Activated naive CD4-positive, alpha-beta T cell treated with anti-CD3 and anti-CD28 coated beads, Interleukin-2, amount 50 U/mL, for 16 hours (primary cell): Measurements from ENCODE around the gene LCE3E.
"Not testable (repeated sequence)": the region's sequence is repeated elsewhere in the genome, so short reads cannot be mapped to it uniquely, and the experiment has no call there.

Source experiments
- DNase-seq: peaks from one replicate; pipeline ENCODE4 v3.0.0-alpha.2; 2020

The LCE3E gene, protein sequence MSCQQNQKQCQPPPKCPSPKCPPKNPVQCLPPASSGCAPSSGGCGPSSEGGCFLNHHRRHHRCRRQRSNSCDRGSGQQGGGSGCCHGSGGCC

DNA sequence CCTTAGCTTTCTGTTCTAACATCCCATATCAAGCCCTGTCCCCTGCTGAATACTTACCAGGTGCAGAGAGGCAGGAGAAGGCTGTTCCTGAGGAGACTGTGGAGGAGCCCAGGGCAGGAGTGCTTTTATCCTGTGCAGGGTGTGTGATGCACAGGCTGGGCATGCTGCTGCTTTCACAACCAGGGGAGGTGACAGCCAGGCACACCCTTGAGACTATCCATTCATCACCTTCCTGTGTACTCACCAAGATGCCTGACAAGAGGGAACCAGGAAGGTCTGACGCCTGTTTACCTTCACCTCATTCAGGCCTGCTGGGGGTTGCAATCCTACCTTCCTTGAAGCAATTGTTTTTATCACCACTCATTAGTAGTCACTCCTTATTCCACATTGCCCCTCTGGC, at the start of gene LCE3E:
Gene LCE3E, minus strand, starts transcription at position 100 of the 400 bp plus-strand sequence. CDS start 572 bp downstream, outside the sequence.
- no peak for DNase-seq

DNA sequence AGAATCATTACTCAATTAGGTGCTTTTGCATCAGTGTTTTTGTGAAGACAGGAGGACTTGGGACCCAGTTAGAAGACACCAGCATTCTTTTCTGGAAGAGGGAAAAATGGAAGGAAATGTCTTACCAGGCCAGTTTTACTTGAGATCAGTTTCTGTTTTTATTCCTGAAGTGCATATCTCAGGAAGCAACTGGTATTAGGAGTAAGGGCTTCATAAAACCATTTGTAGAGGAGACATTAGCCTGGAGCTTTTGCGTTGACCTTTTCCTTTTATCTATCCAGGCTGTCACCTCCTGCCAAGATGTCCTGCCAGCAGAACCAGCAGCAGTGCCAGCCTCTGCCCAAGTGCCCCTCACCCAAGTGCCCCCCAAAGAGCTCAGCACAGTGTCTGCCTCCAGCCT, 46.9 kb upstream of the LCE3E start, which contains the start of gene LCE3B:
Gene LCE3B, plus strand, starts transcription at position 301 of the 400 bp plus-strand sequence. Its CDS starts 0 bp downstream, at position 301.
- DNase-seq, result no peak

DNA sequence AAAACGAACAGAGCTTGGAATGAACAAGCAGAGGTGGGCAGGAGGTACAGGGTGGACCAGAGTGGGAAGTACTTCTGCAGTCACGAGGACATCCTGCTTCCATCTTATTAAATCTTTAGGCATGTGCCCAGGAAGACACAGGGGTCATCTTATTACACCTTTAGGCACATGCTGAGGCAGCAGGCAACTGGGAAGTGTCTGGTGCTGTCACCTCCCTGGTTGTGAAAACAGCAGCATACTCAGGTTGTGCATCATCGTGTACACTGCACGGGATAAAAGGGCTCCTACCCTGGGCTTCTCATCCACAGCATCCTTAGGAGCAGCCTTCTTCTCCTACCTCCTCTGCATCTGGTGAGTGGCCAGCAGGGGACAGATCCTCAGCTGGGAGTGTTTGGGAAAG, 33.4 kb upstream of the LCE3E start, which contains the start of gene LCE3C:
Gene LCE3C, plus strand, starts transcription at position 301 of the 400 bp plus-strand sequence. CDS start 498 bp downstream, outside the sequence.
- no peak for DNase-seq

DNA sequence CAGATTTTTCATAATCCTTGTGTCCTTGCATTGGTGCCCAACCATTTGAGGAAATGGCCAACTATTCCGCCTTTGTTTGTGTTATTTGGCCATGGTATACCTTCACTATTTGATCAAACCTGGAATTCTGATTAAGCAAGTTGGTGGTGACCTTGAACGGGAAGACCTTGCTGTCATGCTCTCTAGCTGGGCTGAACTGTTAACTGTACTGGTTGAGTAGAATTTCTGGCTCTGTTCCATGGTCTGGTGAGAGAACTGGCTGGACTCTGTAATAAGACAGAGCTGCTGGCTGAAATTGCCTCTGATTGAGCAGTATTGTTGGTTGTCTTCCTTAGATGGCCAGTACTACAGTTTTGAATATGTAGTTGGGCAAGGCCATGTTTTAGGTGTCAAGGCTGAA, 30.4 kb upstream of the LCE3E start:
- no peak for DNase-seq

DNA sequence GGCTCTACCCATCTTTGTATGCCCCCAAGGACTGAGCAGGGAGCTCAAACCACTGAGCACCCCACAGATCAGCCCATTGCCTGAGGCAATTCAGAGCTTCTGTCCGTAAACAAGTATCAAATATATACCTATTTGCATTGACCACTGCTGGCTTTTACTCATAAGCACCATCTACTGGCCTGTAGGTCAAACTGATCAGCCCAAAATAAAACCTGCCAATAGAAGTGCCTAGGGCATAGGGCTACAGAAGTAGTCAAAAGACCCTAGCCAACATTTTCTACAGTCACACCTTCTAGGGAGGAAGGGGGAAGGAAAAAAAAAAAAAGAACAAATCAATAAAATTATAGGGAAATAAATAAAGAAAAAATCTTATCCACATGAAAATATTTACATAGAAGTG, 19.0 kb upstream of the LCE3E start:
- DNase-seq, result no peak

DNA sequence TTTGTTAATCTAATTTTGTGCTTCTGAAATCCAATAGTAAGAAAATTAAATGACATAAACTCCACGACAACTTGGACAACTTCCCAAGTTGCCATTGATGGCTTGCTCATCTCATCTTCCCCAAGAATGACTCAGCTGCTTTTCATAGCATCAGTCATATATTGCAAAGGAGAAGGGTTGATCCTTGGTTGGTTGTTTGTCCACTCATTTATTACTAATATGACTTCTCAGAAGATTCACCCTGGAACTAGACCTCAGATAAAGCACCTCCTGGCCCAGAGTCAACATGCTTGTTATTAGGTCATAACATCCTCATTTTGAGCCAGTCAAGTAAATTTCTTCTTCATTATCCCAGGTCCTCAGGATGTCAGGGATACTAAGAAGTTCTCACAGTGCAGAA, 16.1 kb upstream of the LCE3E start:
- DNase-seq, result no peak

DNA sequence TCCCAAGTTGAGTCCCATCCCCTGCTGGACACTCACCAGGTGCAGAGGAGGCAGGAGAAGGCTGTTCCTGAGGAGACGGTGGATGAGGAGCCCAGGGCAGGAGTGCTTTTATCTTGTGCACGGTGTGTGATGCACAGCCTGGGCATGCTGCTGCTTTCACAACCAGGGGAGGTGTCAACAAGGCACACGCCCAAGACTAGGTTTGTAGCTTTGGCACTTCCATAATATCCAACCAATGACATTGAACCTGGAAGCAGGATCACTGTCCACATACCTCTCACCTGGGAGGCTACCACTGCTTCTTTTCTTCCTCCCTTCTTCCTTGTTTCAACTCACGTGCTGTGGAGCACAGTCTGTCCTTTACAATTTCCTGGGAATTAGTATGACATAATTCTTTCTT, 13.9 kb upstream of the LCE3E start, which contains the start of gene LCE3D:
Gene LCE3D, minus strand, starts transcription at position 84 of the 400 bp plus-strand sequence. CDS start 580 bp downstream, outside the sequence.
- DNase-seq, result no peak

DNA sequence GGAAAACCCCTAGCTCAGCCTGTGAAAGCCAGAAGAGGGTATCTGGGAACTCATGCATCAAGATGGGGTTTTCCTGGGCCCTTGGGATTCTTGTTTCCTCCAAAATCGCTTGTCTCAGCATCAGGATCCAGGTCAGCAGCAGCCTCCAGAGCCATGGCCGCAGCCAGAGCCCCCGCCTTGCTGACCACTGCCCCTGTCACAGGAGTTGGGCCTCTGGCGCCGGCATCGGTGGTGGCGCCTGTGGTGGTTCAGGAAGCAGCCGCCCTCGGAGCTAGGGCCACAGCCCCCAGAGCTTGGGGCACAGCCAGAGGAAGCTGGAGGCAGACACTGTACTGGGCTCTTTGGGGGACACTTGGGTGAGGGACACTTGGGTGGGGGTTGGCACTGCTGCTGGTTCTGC, 12.9 kb upstream of the LCE3E start:
- DNase-seq, result not testable (repeated sequence)

DNA sequence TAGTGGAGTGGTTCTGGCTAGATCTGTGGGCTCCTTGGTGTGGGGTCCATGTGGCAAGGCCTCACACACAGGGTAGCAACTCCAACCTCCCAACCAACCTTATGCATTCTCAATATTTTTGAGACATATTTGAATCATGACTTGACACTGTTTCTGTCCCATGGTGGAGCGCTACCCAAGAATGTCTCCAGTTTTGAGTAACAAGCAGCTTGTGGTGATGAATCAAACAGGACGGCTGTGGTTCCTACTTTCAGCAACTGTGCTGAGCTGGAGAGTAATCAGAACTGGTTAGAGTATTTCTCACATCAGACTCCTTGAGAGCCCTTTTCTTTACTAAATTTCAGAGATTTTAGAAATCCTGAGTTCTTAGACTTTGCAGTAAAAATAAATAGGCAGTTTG, 10.6 kb upstream of the LCE3E start:
- DNase-seq, result no peak

DNA sequence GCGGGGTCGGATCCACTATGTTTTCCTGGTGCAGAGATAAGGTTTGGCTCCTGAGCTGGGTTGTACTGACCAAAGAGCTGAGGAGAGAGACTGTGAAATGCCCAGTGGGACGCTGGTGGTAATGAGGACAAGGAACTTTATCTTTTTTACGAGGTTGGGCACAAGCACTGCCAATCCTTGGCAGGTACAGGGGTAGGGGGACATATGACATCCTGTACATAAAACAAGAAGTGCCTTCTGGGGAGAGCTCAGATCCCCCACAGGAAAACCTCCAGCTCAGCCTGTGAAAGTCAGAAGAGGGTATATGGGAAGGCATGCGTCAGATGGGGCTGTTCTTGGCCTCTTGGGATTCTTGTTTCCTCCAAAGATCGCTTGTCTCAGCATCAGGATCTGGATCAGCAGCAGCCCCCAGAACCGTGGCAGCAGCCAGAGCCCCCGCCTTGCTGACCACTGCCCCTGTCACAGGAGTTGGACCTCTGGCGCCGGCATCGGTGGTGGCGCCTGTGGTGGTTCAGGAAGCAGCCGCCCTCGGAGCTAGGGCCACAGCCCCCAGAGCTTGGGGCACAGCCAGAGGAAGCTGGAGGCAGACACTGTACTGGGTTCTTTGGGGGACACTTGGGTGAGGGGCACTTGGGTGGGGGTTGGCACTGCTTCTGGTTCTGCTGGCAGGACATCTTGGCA, 905 bp downstream of the LCE3E start:
- no peak for DNase-seq

DNA sequence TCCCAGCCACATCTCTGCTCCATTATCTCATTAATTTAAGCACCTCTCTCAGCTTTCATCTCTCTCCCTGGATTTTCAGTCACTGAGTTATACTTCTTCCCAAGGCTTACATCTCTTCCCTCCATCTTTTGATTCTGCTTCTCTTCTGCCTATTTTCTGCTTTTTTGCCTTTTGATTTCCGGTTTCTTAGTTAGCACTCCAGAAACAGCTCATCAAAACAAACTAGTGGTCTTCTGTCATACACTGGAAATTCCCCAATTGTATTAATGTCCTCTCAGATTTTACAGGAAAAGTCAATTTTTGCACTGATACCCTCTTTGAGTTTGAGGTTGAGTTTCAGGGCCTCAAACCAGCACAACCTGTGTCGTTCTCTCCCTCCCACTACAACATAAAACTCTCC, 1.5 kb downstream of the LCE3E start:
- DNase-seq, result no peak

DNA sequence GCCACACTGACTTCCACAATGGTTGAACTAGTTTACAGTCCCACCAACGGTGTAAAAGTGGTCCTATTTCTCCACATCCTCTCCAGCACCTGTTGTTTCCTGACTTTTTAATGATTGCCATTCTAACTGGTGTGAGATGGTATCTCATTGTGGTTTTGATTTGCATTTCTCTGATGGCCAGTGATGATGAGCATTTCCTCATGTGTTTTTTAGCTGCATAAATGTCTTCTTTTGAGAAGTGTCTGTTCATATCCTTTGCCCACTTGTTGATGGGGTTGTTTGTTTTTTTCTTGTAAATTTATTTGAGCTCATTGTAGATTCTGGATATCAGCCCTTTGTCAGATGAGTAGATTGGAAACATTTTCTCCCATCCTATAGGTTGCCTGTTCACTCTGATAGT, 18.2 kb downstream of the LCE3E start:
- DNase-seq, result not testable (repeated sequence)

DNA sequence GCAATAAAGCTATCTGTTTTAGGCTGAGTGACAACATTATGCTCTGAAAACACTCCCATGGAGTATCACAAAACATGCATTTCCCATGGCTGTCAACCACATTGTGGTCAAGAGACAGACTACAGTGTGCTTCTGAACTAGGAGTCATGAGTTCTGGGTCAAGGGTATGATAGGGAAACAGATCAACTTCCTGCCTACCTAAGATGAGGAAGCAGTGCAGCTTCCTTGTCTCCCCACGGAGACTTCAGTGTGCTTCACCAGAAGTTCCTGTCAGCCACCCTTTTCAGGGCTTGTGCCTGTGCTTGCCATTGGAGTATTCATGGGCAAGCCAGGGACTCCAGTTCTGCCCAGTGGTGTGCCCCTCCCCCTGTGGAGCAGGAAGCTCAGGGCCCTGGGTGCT, 19.9 kb downstream of the LCE3E start:
- DNase-seq, result no peak

DNA sequence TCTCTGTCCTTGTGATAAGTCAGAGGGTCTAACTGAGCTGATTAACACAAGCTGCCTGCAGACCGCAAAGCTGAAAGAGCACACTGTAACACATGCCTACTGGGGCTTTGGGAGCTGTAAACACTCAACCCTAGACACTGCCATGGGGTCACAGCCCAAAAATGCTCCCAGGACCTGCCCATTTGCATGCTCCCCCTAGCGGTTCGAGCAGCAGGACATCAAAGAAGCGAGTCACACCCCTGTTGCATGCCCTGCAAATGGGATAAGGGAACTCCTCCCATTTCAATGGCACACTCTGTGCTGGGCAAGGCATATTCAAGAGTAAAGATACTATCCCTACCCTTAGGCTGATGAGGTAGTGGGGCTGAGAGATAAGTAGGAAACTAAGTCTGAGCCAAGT, 22.8 kb downstream of the LCE3E start:
- no peak for DNase-seq

DNA sequence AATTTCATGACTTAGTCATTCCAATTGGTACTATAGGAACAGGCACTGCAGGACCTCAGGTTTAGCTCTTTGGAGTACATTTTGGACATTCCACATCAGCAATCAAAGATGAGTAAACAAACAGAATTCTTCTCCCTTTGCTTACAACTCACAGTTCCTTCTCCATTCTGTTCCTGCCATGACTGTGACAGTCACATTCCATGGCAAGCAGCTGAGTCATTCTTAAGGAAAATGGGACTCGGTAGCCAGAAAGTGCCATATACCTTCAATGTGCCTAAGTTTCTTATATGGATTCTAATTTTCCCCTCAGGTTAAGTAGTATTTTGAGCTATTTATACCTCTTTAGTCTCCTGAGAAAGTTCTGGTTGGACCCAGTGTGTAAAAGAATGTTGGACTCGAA, 26.7 kb downstream of the LCE3E start:
- no peak for DNase-seq

DNA sequence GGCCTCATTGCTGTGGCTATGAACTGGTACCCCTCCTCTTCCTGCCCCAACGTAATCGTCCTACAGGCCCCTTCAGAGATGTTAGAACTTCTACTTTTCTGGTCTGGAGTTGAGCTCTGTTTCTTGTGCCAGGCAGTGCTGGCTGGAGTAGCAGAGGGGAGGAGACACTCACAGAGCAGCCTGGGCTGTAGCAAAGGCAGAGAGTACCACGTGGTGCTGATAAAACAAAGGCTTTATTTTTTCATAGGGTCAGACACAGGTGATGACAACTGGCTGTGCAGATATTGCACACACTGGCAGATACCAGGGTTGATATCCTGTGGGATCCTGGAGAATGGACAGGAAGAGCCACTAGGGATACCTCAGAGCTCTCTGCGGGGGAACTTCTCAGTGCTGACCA, 29.1 kb downstream of the LCE3E start:
- no peak for DNase-seq

DNA sequence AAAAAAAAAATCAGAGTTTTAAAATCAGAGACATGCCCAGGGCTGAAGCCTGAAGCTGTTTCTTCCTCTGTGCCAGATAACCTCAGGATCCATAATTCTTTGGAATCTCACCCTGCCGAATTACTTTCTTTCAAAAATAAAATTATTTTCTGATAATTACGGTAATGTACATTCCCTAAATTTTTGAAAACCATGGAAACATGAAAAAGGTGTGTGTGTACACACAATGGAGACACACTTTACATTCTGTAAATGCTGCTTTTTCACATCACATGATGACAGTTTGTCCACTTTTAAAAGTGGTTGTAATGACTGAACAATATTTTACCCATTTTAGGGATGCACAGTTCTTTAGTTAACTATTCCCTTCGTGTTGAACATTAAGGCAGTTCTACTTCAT, 30.8 kb downstream of the LCE3E start:
- no peak for DNase-seq

DNA sequence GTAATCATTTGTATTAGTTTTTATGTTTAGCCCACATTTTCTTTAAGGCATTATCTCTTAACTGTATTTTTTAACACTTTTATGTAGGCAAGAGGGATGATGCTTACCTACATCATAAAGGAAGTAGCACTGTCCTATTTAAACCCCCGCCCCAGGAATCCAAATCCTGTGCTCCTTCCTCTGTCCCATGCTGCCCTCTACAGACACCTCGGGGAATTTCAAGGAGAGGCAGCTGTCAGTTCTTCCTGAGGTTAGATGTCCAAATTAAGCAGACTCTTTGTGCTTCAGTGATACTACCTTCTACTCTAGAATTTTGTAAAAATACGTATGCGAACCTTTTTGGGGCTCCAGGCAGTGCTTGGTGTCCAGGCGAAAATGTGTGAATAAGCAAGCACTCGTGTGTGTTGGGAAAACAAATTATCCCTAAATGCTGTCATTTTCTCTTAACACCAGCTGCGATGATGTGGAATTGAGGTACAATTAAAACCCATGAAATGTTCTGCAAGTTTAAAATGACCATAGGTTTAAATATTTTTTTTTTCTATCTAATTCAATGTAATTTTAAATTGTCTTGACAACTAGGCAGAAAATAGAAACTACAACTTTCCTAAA, 33.1 kb downstream of the LCE3E start:
- DNase-seq, result peak; percentile 21

DNA sequence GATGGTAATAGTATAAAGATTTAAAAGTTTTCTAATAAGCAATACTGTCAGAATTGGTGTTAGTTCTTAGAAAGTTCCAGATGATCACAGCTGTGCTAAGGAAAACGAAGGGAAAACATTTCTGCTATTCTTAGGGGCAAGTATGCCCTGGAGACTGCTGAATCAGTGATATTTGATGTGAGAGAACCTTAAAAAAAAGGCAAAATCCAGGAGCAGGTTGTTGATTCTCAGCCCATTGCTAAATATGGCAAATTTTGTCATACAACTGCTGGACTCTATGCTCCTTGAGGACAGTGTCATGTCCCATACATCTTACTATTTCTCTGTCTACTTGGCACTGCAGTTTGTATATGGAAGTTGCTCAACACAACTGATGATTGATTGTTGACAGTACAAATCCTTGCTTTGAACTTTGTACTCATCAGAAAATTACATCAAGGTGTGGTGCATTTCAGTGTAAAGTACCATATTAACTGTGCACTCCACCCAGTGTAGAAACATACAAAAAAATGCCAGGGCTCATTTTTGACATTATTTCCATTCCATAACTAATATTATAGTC, 41.4 kb downstream of the LCE3E start:
- no peak for DNase-seq

DNA sequence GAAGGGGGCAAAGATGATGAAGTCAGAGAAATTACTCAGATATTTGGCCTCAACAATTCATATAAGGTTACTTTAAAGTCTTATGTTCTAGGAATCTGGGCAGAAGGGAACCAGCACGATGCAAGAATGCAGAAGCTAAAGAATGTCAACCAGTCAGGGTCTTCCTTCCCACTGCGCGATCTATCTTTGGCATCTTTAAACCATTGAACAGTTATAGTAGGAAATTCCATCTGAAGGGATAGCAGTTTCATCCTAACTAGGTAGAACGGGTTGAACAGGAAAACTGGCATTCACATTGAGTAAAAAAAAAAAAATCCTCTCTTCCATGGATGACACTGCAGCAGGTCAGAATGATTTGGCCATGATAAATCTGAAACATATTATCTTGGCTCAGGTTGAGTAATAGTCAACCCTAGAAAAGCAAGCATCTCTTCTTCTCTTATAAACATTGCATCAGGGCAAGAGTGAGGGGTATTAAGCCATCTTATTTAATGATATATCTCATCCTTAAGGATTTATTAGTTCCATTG, 46.0 kb downstream of the LCE3E start:
- no peak for DNase-seq

DNA sequence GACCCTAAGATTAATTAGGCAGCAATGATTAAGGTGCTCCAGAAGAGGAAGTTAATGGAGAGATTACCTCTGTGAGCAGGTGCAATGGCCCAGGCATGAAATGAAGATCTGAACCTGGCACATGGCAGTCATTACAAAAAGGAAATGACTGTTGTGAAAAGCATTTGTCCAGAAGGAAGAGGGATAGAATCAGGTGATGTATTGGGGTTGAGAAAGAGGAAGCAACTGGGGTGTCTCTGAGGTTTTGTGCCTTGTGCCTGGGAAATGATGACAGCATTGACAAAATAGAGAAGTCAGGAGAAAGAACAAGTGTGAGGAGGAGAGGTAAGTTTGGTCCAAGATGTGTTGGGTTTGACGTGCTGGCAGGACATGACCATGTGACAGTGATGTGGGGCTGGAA, 46.7 kb downstream of the LCE3E start:
- DNase-seq, result no peak

DNA sequence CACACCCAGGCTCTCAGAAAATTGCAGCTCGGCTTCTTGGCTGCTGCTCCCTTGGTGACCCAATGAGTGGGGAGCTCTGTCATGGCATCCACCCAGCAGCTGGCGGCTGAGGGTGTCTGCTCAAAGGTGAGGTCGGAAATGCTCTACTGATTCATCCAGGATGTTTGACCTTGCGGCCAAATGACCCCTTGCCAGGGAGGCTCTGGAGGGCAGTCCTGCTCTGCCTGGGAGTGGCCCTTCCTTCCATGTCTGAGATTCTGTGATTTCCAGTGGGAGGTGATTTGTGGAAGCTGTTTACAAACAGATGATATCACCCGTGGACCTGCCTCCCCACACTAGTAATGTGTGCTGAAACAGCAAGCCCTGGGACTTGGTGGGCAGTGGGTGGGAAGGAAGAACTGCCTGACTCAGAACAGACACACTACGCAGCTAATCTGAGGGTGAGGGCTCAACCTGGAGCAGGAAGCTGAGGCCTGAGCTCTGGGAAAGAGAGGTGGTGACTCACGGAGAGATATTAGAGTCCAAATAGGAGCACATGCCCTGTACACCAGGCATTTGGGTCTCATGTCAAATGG, 49.3 kb downstream of the LCE3E start:
- no peak for DNase-seq

DNA sequence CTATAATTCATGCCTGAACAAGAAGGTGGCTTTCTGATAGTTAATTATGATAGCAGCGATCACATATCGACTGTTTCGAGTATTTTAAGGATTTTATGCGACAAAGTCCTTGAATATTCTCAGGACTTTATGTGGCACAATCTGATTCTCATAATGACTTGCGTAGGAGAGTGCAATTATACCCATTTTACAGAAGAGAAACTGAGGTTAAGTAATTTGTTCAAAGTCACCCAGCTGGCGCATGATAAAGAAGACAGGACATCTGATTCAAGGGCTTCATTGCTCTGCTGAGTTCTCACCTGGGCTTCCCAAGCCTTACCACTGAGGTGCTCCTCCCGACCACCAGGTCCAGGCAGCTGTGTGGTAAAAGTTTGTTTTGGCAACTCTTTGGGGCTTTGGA, 50.5 kb downstream of the LCE3E start:
- DNase-seq, result no peak
